ENCODE results near the gene IL18.

DNA sequence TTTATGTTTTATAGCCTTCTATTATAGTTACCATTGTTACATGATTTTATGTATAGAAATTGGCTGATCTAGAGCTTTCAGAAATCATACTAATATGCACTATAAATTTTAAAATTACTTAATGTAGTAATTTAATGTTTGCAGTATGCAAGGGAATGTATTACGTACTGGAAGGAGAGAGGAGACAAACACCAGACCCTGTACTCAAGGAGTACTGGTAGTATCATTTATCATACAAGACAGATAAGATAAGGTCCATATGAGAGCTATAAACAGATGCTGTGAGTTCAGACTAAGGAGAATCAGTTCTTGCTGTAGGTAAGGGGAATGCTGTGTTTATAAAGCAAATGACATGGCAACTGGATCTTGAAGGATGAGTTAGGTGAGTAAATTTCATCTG is 12.2 kb upstream of the IL18 start:
- TF ChIP-seq, protein P1, sequence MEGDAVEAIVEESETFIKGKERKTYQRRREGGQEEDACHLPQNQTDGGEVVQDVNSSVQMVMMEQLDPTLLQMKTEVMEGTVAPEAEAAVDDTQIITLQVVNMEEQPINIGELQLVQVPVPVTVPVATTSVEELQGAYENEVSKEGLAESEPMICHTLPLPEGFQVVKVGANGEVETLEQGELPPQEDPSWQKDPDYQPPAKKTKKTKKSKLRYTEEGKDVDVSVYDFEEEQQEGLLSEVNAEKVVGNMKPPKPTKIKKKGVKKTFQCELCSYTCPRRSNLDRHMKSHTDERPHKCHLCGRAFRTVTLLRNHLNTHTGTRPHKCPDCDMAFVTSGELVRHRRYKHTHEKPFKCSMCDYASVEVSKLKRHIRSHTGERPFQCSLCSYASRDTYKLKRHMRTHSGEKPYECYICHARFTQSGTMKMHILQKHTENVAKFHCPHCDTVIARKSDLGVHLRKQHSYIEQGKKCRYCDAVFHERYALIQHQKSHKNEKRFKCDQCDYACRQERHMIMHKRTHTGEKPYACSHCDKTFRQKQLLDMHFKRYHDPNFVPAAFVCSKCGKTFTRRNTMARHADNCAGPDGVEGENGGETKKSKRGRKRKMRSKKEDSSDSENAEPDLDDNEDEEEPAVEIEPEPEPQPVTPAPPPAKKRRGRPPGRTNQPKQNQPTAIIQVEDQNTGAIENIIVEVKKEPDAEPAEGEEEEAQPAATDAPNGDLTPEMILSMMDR (IDR thresholded peaks at IDR 0.05): no peak
- no peak for TF ChIP-seq POLR2A (IDR thresholded peaks at IDR 0.05)

Data from Peyer's patch (tissue), 4 donors.